Measurements from ENCODE around the gene UBE2G2.

UBE2G2 gene

GRCh38 chr21:44789880-44790279, 11.7 kb downstream of the UBE2G2 start:
- H3K79me2 ChIP-seq (ENCODE audit: control insufficient read depth, insufficient read depth, low read length), result peaks cover 59% of the 10 kb centered on the region
- H4K5ac ChIP-seq (ENCODE audit: low read length), result no peak overlapping the region
- no peak for DNase-seq
- H3K36me3 ChIP-seq (ENCODE audit: control insufficient read depth, insufficient read depth, low read length), result no peaks in the 10 kb centered on the region
- H2AK5ac ChIP-seq (ENCODE audit: low read length), result no peak overlapping the region
- no peak overlapping the region for H3K56ac ChIP-seq (ENCODE audit: low read length)
- peaks cover 35% of the 10 kb centered on the region for H3K79me1 ChIP-seq (ENCODE audit: low read length)
- no peak overlapping the region for H3K4me2 ChIP-seq (ENCODE audit: low read length)
- H3K27ac ChIP-seq (ENCODE audit: low read depth, low read length), result no peak overlapping the region
- H4K8ac ChIP-seq (ENCODE audit: low read depth, low read length), result no peak overlapping the region
- no peak overlapping the region for H2BK15ac ChIP-seq (replicated peaks; ENCODE audit: low read depth)
- H3K4me1 ChIP-seq (ENCODE audit: control insufficient read depth, low read depth, low read length), result peaks cover 3% of the 10 kb centered on the region
- H3K18ac ChIP-seq (ENCODE audit: low read length), result no peak overlapping the region
- no peak overlapping the region for H3K23ac ChIP-seq (ENCODE audit: low read length)
- no peak overlapping the region for H3K9ac ChIP-seq (ENCODE audit: low read length)
- H3K4ac ChIP-seq (ENCODE audit: low read depth, low read length), result no peak overlapping the region
- H2BK5ac ChIP-seq (ENCODE audit: low read length), result no peak overlapping the region
- no peak overlapping the region for H2BK120ac ChIP-seq (ENCODE audit: low read depth, low read length)
- no CpG with 5 or more reads among the region's 1 CpG for WGBS (ENCODE audit: extremely low coverage, insufficient coverage, low lambda C conversion rate)
- H3K27me3 ChIP-seq (ENCODE audit: insufficient read depth, low read length, poor library complexity), result no peaks in the 10 kb centered on the region
- no peak overlapping the region for H3K4me3 ChIP-seq (ENCODE audit: low read length)

- Histone ChIP-seq H3K36me3 (ENCODE audit: control insufficient read depth, insufficient read depth, low read length) (no peaks in the 10 kb centered on the region), H3K23ac (ENCODE audit: low read length) (no peak overlapping the region), H4K8ac (ENCODE audit: low read depth, low read length) (no peak overlapping the region), H4K5ac (ENCODE audit: low read length) (no peak overlapping the region), H2AK5ac (ENCODE audit: low read length) (no peak overlapping the region), H3K18ac (ENCODE audit: low read length) (no peak overlapping the region), H3K4me1 (ENCODE audit: control insufficient read depth, low read depth, low read length) (no peaks in the 10 kb centered on the region), H2BK5ac (ENCODE audit: low read length) (no peak overlapping the region), H3K27me3 (ENCODE audit: insufficient read depth, low read length, poor library complexity) (no peaks in the 10 kb centered on the region), H3K4ac (ENCODE audit: low read depth, low read length) (no peak overlapping the region), H2BK120ac (ENCODE audit: low read depth, low read length) (no peak overlapping the region), H3K4me2 (ENCODE audit: low read length) (no peak overlapping the region), H3K4me3 (ENCODE audit: low read length) (no peak overlapping the region), H3K79me1 (ENCODE audit: low read length) (peaks cover 37% of the 10 kb centered on the region), H3K56ac (ENCODE audit: low read length) (no peak overlapping the region), H2BK15ac (replicated peaks; ENCODE audit: low read depth) (no peak overlapping the region), H3K27ac (ENCODE audit: low read depth, low read length) (no peak overlapping the region), H3K79me2 (ENCODE audit: control insufficient read depth, insufficient read depth, low read length) (peaks cover 55% of the 10 kb centered on the region), H3K9ac (ENCODE audit: low read length) (no peak overlapping the region)
- no peak for DNase-seq
- WGBS (ENCODE audit: extremely low coverage, insufficient coverage, low lambda C conversion rate), result no CpG with 5 or more reads among the region's 13 CpGs
Measured at GRCh38 chr21:44785620-44786335, 15.8 kb downstream of the UBE2G2 start.

- H3K4me1 ChIP-seq (ENCODE audit: control insufficient read depth, low read depth, low read length), result no peaks in the 10 kb centered on the region
- H3K18ac ChIP-seq (ENCODE audit: low read length), result no peak overlapping the region
- no CpG with 5 or more reads among the region's 6 CpGs for WGBS (ENCODE audit: extremely low coverage, insufficient coverage, low lambda C conversion rate)
- no peaks in the 10 kb centered on the region for H3K36me3 ChIP-seq (ENCODE audit: control insufficient read depth, insufficient read depth, low read length)
- no peak overlapping the region for H3K4me2 ChIP-seq (ENCODE audit: low read length)
- no peak overlapping the region for H3K4ac ChIP-seq (ENCODE audit: low read depth, low read length)
- no peak overlapping the region for H2BK15ac ChIP-seq (replicated peaks; ENCODE audit: low read depth)
- H3K23ac ChIP-seq (ENCODE audit: low read length), result no peak overlapping the region
- H3K56ac ChIP-seq (ENCODE audit: low read length), result no peak overlapping the region
- H4K5ac ChIP-seq (ENCODE audit: low read length), result no peak overlapping the region
- H2BK120ac ChIP-seq (ENCODE audit: low read depth, low read length), result no peak overlapping the region
- no peak overlapping the region for H2BK5ac ChIP-seq (ENCODE audit: low read length)
- H2AK5ac ChIP-seq (ENCODE audit: low read length), result no peak overlapping the region
- H3K79me2 ChIP-seq (ENCODE audit: control insufficient read depth, insufficient read depth, low read length), result peaks cover 51% of the 10 kb centered on the region
- H3K27ac ChIP-seq (ENCODE audit: low read depth, low read length), result no peak overlapping the region
- H3K4me3 ChIP-seq (ENCODE audit: low read length), result no peak overlapping the region
- no peaks in the 10 kb centered on the region for H3K27me3 ChIP-seq (ENCODE audit: insufficient read depth, low read length, poor library complexity)
- peaks cover 37% of the 10 kb centered on the region for H3K79me1 ChIP-seq (ENCODE audit: low read length)
- no peak for DNase-seq
- H4K8ac ChIP-seq (ENCODE audit: low read depth, low read length), result no peak overlapping the region
- no peak overlapping the region for H3K9ac ChIP-seq (ENCODE audit: low read length)
Measured at GRCh38 chr21:44784810-44785209, 16.8 kb downstream of the UBE2G2 start.

GRCh38 chr21:44783020-44783696, 18.5 kb downstream of the UBE2G2 start:
- Histone ChIP-seq H3K9ac (ENCODE audit: low read length) (no peak overlapping the region), H4K5ac (ENCODE audit: low read length) (no peak overlapping the region), H4K8ac (ENCODE audit: low read depth, low read length) (no peak overlapping the region), H3K27me3 (ENCODE audit: insufficient read depth, low read length, poor library complexity) (no peaks in the 10 kb centered on the region), H3K23ac (ENCODE audit: low read length) (no peak overlapping the region), H2BK5ac (ENCODE audit: low read length) (no peak overlapping the region), H3K27ac (ENCODE audit: low read depth, low read length) (no peak overlapping the region), H3K56ac (ENCODE audit: low read length) (no peak overlapping the region), H3K4me3 (ENCODE audit: low read length) (no peak overlapping the region), H3K79me2 (ENCODE audit: control insufficient read depth, insufficient read depth, low read length) (peaks cover 48% of the 10 kb centered on the region), H3K18ac (ENCODE audit: low read length) (no peak overlapping the region), H3K79me1 (ENCODE audit: low read length) (peaks cover 36% of the 10 kb centered on the region), H3K4me2 (ENCODE audit: low read length) (no peak overlapping the region), H3K36me3 (ENCODE audit: control insufficient read depth, insufficient read depth, low read length) (peaks cover 2% of the 10 kb centered on the region), H2BK120ac (ENCODE audit: low read depth, low read length) (no peak overlapping the region), H3K4ac (ENCODE audit: low read depth, low read length) (no peak overlapping the region), H2BK15ac (replicated peaks; ENCODE audit: low read depth) (no peak overlapping the region), H2AK5ac (ENCODE audit: low read length) (no peak overlapping the region), H3K4me1 (ENCODE audit: control insufficient read depth, low read depth, low read length) (no peaks in the 10 kb centered on the region)
- WGBS (ENCODE audit: extremely low coverage, insufficient coverage, low lambda C conversion rate), result no CpG with 5 or more reads among the region's 5 CpGs
- no peak for DNase-seq

GRCh38 chr21:44780767-44781459, 20.7 kb downstream of the UBE2G2 start:
- H3K27me3 ChIP-seq (ENCODE audit: insufficient read depth, low read length, poor library complexity), result no peaks in the 10 kb centered on the region
- H2BK120ac ChIP-seq (ENCODE audit: low read depth, low read length), result no peak overlapping the region
- peaks cover 32% of the 10 kb centered on the region for H3K79me1 ChIP-seq (ENCODE audit: low read length)
- no peak overlapping the region for H3K4me2 ChIP-seq (ENCODE audit: low read length)
- no peak overlapping the region for H4K5ac ChIP-seq (ENCODE audit: low read length)
- no peak overlapping the region for H3K4me3 ChIP-seq (ENCODE audit: low read length)
- H3K18ac ChIP-seq (ENCODE audit: low read length), result no peak overlapping the region
- no peak overlapping the region for H2AK5ac ChIP-seq (ENCODE audit: low read length)
- peaks cover 36% of the 10 kb centered on the region for H3K79me2 ChIP-seq (ENCODE audit: control insufficient read depth, insufficient read depth, low read length)
- no peak for DNase-seq
- no peaks in the 10 kb centered on the region for H3K4me1 ChIP-seq (ENCODE audit: control insufficient read depth, low read depth, low read length)
- no CpG with 5 or more reads among the region's 16 CpGs for WGBS (ENCODE audit: extremely low coverage, insufficient coverage, low lambda C conversion rate)
- H3K23ac ChIP-seq (ENCODE audit: low read length), result no peak overlapping the region
- H4K8ac ChIP-seq (ENCODE audit: low read depth, low read length), result no peak overlapping the region
- H3K36me3 ChIP-seq (ENCODE audit: control insufficient read depth, insufficient read depth, low read length), result peaks cover 2% of the 10 kb centered on the region
- no peak overlapping the region for H3K9ac ChIP-seq (ENCODE audit: low read length)
- H3K27ac ChIP-seq (ENCODE audit: low read depth, low read length), result no peak overlapping the region
- no peak overlapping the region for H3K56ac ChIP-seq (ENCODE audit: low read length)
- no peak overlapping the region for H2BK5ac ChIP-seq (ENCODE audit: low read length)
- H3K4ac ChIP-seq (ENCODE audit: low read depth, low read length), result no peak overlapping the region
- no peak overlapping the region for H2BK15ac ChIP-seq (replicated peaks; ENCODE audit: low read depth)
